GM19468 (cell line): ENCODE results near the gene ZNF133.
"Not testable (repeated sequence)": the region's sequence is repeated elsewhere in the genome, so short reads cannot be mapped to it uniquely, and the experiment has no call there.

Experiments
- ATAC-seq: cut with Tn5 transposase; IDR thresholded peaks from one replicate; pipeline ENCODE4 v1.9.1; 2021; ENCODE audit warnings: mild to moderate bottlenecking, moderate library complexity, moderate number of reproducible peaks; ENCODE audit not compliant: unreplicated experiment; ENCODE audit errors: extremely low read depth

Gene ZNF133

GRCh38 chr20:18279242-18279641, 9.1 kb upstream of the ZNF133 start:
- ATAC-seq = no peak

DNA sequence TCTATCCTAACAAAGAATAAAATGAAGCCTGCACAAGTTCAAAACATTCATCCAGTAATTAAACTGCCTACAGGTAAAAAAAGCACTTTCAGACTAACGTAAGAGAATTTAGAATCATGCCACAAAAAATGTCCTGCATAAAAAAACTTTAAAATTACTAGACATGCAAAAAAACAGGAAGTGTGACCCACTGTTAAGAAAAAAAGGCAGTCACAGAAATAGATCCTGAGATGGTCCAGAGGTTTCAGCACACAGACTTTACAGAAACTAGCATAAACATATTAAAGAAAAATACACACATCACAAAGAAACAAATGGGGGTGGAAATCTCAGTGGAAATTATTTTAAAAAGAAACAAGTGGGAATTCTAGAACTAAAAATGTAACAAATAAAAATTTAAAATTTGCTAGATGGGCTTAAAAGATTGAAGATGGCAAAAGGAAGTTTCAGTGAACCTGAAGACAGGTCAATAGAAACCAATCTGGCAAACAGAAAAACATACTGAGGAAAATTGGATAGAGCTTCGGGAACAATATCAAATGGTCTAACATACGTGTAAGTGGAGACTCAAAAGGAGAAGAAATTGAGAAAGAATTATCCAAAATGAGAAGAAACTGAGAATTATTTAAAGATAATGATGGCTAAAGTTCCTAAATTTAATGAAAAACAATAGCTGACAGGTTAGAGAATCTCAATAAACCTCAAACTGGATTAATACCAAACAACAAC, 3.4 kb upstream of the ZNF133 start:
- ATAC-seq = no peak

- ATAC-seq = no peak
Observed at GRCh38 chr20:18287546-18287914, 797 bp upstream of the ZNF133 start.

GRCh38 chr20:18288749-18289267, 481 bp downstream of the ZNF133 start:
- no peak for ATAC-seq

GRCh38 chr20:18289306-18289705, 979 bp downstream of the ZNF133 start:
- ATAC-seq = no peak

GRCh38 chr20:18299364-18299763, 11.0 kb downstream of the ZNF133 start:
- no peak for ATAC-seq

GRCh38 chr20:18304618-18305017, 16.3 kb downstream of the ZNF133 start:
- no peak for ATAC-seq

DNA sequence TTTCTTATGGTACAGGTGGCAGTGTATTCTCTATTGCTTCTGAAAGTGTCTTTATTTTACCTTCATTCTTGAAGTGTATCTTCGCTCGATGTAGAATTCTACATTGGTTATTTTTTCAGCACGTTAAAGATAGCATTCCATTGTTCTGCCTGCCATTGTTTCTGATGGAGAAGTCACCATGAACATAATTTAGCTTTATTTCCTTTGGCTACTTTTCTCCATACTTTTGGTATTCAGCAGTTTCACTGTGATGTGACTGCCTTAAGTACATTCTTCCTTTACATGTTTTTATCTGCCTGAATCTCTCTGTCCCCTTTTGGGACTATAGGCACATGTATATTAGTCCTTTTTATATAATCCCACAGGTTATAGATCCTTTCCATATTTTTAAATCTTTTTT, 19.0 kb downstream of the ZNF133 start:
- no peak for ATAC-seq

DNA sequence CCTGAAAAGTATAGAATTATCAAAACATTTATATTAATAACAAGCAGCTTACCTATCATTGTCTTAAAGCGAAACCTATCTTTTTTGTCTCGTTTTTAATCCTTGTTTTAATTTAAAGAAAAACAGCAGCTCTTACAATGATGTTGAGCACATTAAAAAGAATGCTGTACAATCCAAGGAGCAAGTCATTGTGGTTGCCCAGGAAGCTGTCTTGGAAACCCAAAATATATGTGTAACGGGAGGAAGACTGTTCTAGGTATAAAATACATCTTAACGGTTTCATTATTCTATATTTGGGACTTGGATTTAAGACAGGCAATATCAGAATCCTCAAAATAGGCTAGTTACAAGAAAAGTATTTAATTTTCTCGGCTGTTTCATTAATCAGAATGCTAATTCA, 21.7 kb downstream of the ZNF133 start:
- no peak for ATAC-seq

DNA sequence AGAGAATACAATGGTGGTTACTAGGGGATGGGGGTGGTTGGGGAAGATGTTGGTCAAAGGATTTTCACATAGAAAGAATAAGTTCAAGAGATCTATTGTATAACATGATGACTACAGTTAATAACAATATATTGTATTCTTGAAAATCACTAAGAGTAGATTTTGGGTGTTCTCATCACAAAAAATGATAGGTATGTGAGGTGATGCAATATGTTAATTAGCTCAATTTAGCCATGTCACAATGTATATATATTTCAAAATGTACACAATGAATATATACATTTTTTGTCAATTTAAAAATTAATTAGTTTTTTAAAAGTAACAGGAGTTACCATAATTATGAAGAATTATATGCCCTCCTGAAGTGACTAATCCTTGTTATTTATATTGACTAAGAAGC, 22.3 kb downstream of the ZNF133 start:
- ATAC-seq = no peak

GRCh38 chr20:18312723-18313122, 24.4 kb downstream of the ZNF133 start:
- ATAC-seq = no peak

DNA sequence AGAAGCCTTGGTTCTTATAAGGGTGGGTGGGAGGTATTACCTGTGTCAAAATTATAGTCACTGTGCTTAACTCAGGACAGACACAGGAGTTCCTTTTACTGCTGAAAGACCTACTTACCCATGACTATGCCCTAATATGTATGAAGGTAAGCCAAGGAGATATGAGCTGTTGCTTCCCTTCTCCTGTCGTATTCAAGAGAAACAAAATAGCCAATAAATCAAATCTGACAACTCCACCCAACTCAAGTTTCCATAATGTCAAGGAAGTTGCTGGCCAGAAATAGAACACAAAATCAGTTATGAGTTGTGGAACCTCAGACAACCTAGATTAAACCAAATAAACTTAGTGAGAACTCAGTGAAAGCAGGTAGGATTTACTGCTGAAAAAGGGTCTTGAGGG, 25.1 kb downstream of the ZNF133 start:
- ATAC-seq = no peak

DNA sequence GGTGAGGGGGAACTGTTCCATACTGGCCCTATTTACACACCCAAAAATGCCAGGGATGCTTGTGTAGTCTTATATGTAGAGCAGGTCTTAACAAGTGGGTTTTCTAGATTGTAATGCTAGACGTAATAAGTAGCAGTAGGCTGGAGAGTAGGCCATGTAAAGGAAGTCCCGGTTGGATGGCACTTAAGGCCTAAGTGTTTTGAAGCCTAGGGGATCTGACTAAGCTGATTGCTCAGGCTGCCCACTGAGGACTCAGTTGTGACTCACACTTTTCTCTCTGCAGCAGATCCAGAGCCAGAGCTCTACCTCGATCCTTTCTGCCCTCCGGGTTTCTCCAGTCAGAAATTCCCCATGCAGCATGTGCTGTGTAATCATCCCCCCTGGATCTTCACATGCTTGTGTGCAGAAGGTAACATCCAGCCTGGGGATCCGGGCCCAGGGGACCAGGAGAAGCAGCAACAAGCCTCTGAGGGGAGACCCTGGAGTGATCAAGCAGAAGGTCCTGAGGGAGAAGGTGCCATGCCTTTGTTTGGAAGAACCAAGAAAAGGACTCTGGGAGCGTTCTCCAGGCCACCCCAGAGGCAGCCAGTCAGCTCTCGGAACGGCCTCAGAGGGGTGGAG, 26.6 kb downstream of the ZNF133 start:
- no peak for ATAC-seq

GRCh38 chr20:18316166-18316565, 27.8 kb downstream of the ZNF133 start:
- ATAC-seq = no peak

GRCh38 chr20:18321316-18321715, 33.0 kb downstream of the ZNF133 start:
- no peak for ATAC-seq

GRCh38 chr20:18321976-18322950, 33.9 kb downstream of the ZNF133 start:
- ATAC-seq = no peak

DNA sequence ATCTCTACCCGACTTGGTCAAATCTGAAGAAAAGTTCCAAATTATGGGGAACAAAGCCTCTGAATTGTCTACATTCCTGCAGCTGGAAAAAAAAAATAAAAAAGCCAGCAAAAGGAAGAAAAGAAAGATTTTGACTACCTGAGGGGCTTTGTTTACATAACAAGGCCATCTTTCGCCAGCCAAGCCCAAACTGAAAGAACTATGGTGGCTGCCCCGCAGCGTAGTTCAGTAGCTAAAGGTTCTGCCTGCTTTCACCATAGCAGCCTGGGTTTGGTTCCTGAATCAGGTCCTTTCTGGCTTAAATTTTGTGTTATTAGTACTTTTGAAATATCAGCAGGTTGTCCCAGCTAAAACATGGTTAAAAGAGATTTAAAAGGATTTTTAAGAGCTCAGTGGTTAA, 35.4 kb downstream of the ZNF133 start:
- ATAC-seq = no peak

GRCh38 chr20:18324596-18325089, 36.3 kb downstream of the ZNF133 start:
- ATAC-seq = no peak

DNA sequence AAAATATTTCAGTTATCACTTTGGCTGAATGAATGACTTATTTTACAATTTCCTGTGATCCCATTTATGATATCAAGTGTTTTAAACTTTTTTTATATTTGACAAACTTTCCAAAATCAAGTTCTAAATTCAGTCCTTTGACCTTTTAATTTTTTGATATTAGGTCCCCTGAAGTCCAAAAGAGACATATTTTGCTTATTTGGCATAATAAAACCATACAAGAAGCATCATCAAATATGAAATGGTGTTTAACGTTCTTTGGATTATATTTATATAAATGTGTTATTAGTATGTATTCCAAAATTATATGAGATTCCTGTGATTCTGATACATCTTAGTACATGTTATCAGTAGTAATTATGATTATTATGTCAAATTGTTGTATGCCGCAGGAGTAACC, 38.7 kb downstream of the ZNF133 start:
- ATAC-seq = no peak

DNA sequence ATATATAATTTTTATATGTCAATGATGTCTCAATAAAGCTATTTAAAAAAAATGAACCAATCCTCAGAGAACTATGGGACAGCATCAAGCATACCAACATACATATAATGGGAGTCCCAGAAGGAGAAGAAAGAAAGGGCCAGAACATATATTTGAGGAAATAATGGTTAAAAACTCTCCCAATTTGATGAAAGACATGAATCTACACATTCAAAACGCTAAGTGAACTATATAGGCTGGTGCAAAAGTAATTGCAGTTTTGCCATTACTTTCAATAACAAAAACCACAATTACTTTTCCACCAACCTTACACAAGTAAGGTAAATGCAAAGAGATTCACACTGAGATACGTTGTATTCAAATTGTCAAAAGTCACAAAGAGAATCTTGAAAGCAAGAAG, 43.4 kb downstream of the ZNF133 start:
- no peak for ATAC-seq

GRCh38 chr20:18349749-18350148, 61.4 kb downstream of the ZNF133 start:
- not testable (repeated sequence) for ATAC-seq
